CD4-positive, alpha-beta T cell treated with Interleukin-6 for 4 hours (primary cell): ENCODE results near the gene MACROD2.
"Not testable (repeated sequence)": the region's sequence is repeated elsewhere in the genome, so short reads cannot be mapped to it uniquely, and the experiment has no call there.

ENCODE experiments used
- DNase-seq: peaks from one replicate; pipeline ENCODE4 v3.0.0-alpha.2; 2020; ENCODE audit warnings: mixed read lengths

Gene MACROD2

GRCh38 chr20:14885661-14886060, 890.3 kb downstream of the MACROD2 start:
- DNase-seq, result no peak

GRCh38 chr20:14888134-14888533, 892.8 kb downstream of the MACROD2 start:
- no peak for DNase-seq

- DNase-seq, result no peak
Observed at GRCh38 chr20:14889496-14890255, 894.4 kb downstream of the MACROD2 start.

GRCh38 chr20:14890713-14891112, 895.4 kb downstream of the MACROD2 start:
- no peak for DNase-seq

- no peak for DNase-seq
Observed at GRCh38 chr20:14892782-14893181, 897.5 kb downstream of the MACROD2 start.

GRCh38 chr20:14896569-14896968, 901.3 kb downstream of the MACROD2 start:
- DNase-seq, result no peak

GRCh38 chr20:14897608-14898007, 902.3 kb downstream of the MACROD2 start:
- no peak for DNase-seq

- DNase-seq, result no peak
Observed at GRCh38 chr20:14902432-14903089, 907.2 kb downstream of the MACROD2 start.

GRCh38 chr20:14906908-14907434, 911.7 kb downstream of the MACROD2 start:
- DNase-seq, result no peak

GRCh38 chr20:14910126-14910525, 914.8 kb downstream of the MACROD2 start:
- DNase-seq, result no peak

GRCh38 chr20:14913896-14914620, 918.7 kb downstream of the MACROD2 start:
- DNase-seq, result no peak

GRCh38 chr20:14914633-14915032, 919.3 kb downstream of the MACROD2 start:
- DNase-seq, result no peak

GRCh38 chr20:14915356-14915755, 920.0 kb downstream of the MACROD2 start:
- DNase-seq, result no peak

GRCh38 chr20:14916360-14916920, 921.1 kb downstream of the MACROD2 start:
- DNase-seq, result no peak

GRCh38 chr20:14918281-14918680, 923.0 kb downstream of the MACROD2 start:
- no peak for DNase-seq

GRCh38 chr20:14918976-14919375, 923.7 kb downstream of the MACROD2 start:
- DNase-seq, result no peak

GRCh38 chr20:14919501-14920081, 924.3 kb downstream of the MACROD2 start:
- no peak for DNase-seq

GRCh38 chr20:14921513-14921912, 926.2 kb downstream of the MACROD2 start:
- DNase-seq, result no peak

GRCh38 chr20:14922503-14923267, 927.4 kb downstream of the MACROD2 start:
- DNase-seq, result no peak

GRCh38 chr20:14924433-14924832, 929.1 kb downstream of the MACROD2 start:
- no peak for DNase-seq

- no peak for DNase-seq
Observed at GRCh38 chr20:14925300-14925699, 930.0 kb downstream of the MACROD2 start.

- DNase-seq, result not testable (repeated sequence)
Observed at GRCh38 chr20:14926436-14926835, 931.1 kb downstream of the MACROD2 start.
